Fibroblast of skin of right quadriceps (primary cell): ENCODE measurements around the gene KRT85.

Experiments
- DNase-seq: peaks from one replicate; pipeline ENCODE4 v3.0.0-alpha.2; 2013

KRT85 gene

DNA sequence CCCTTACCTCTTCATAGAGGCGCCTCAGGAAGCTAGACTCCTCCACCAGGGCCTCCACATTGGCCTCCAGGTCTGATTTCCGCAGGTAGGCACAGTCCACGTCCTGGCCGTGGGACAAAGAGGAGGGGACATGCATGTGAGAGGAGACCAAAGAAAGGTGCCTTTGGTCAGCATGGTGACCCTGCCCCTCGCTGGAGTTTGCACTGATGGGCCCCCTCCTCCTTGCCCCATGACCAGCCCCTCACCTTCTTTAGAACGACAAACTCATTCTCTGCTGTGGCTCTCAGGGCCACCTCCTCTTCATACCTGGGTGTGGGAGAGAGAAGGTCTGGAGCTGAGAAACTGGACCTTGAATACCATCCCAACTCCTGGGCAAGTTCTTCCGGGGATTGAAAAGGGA lies 3.2 kb downstream of the KRT85 start:
- no peak for DNase-seq

DNA sequence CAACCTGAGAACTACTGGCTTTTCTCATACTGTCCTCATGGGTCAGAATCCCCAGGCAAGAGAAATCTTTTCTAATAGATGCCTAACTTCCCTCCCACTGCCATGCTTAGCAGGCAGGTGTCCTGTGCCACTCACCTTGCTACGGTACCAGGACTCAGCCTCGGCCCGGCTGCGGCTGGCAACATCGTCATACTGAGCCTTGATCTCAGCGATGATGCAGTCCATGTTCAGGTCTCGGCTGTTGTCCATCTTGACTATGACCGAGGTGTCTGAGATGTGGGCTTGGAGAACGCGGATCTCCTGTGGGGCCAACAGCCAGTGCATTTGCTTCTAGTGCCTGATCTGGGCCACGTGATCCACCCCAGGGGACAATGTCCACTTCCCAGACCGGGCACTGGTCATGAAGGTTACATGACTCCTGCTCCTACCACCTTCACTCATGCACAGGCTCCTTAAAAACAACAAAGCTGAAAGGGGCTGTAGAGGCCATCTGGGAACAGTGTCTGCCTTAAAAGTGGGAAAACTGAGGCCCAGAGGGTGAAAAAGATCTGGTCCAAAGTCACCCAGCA lies 4.1 kb downstream of the KRT85 start:
- DNase-seq: no peak

DNA sequence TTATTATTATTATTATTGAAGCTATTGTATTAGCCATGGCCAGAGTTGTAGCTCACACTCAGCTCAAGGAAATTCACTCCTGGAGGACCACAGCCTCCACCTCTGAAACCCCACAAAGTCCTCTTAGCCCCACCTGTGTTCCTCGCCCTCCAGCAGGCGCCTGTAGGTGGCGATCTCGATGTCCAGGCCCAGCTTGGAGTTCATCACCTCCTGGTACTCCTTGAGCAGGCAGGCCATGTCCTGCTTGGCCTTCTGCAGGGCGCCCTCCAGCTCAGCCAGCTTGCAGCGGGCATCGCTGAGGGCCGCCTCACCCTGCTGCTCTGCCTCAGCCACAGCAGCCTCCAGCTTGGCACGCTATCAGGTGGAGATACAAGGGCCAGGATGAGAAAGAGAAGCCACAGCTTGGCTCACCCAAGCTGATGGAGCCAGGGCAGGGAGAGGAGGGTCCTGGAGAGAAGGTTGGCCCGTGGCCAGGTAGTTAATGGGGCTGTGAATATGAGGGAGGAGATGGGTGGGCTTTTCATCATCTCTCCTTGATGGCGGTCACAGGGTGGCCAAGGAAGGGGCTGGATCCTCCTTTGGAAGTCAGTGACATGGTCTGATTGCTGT lies 5.1 kb downstream of the KRT85 start:
- DNase-seq: no peak

DNA sequence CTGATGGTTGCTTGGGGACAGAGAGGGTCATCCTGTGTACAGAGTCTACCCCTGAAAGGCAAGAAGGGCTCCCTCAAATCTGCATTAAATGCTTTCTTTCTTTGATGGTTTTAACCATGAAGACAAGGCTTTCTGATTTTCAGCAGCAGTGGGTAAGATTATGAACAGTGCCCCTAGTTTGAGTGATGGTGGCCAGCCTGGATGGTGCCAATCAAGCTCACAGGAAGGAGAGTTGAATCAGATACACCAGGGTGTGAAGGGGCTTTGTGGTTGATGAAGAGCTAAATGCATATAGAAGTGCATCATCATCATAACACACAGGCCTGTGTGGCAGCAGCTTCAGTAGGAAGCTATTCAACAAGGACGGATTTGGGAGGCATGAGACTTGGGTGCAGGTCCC lies 5.7 kb downstream of the KRT85 start:
- DNase-seq: no peak

DNA sequence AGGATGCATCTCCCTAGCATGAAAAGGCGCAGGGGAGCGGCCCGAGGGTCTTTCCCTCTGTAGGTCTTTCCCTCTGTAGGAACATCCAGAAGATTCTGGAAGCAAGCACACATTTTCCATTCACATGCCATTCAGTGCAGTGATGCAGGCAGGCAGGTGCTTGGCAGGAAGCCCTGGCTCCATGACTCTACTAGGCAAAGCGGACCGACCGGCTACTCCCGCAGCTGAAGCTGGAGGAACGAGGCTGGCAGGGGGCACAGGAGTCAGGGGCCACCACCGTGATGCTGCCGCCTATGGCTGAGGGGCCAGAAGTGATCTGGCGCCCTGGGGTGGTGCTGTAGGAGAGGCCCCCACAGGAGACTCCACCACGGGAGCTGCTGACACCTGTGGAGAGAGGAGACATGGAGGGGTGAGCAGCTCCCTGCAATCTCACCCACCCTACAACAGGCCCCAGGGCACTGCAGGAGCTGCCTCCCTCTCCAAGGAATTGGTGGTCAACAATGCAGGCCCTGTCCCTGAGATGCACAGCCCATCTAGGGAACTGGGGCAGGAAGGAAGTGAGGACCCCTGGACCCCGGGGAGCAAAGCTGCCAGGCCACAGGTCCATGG lies 6.5 kb downstream of the KRT85 start:
- no peak for DNase-seq

DNA sequence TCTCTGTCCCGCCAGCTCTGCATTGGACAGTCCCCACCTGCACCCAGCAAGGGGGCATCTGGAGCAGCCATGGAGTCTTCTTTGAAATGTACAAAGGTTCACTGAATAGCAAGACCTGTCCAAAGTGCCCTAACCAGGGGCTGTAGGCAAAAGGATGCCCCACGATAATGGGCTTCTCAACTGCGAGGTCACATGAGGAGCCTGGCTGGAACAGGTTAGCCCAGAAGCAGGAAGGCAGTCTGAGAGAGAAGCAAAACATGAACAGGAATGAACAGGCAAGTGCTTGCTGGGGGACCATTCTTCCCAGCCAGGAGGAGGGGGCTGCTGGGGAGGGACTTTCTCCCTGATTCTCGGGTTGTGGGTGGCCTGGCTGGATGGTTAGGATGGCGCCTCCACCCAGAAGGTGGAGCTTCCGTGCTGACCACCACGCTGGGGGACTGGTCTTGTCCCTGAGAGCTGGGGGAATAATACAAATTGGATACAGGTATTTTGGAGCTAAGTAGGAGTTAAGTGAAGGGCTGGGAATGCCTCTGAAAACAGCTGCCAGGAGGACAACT lies 7.1 kb downstream of the KRT85 start:
- no peak for DNase-seq

DNA sequence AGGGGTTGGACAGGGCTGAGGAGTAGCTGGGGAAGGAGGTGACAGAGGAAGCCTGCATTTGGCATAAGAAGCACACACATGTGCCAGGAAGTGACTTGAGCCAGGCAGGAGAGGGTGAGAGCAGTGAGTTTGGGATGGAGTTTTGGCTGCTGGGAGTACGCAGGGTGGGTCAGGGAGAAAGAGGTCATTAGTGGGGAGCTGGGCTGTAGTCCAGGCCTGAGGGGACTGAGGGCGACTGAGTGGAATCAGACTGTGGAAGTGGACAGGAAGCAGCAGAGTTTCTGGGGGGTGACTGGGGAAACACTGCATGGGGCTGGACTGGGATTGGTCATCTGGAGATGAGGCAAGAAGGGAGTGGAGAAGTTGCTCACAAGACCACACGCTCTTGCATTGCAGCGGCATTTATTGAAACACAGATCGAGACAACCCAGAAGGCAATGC lies 7.6 kb downstream of the KRT85 start:
- DNase-seq: no peak

DNA sequence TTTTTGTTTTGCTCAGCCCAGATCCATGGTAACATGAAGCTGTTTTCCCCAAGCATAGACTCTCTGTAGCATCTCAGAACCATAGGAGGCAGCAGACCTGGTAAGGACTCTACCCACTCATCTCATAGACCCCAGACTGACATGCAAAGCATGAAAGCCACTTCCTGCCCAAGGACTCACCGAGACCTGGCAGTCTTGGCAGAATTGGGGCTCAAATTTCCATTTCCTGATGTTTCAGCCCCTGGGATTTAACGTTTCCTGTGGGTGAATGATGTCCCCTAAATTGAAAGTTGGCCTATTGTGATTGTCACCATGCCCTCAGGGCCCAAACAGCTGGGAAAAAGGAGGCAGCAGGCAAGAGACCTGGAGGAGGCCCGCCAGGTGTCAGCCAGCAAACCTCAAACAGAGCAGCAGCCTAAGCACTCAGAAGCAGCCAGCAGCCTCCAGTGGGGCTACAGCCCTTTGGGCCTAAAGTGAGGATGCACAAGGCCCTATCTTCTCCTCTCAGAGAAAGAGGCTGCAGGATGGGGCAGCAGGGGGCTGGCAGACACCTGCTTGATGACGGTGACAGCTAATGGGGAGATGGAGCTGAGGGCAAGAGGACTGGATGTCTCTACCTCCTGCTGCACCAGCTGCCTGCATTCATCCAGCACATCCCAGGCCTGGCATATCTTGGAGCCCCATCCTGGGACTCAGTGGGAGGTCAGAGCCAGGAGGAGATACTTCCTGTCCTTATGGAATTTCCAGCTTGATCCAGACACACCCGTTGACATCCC lies 8.5 kb downstream of the KRT85 start:
- peak; percentile 11 for DNase-seq

DNA sequence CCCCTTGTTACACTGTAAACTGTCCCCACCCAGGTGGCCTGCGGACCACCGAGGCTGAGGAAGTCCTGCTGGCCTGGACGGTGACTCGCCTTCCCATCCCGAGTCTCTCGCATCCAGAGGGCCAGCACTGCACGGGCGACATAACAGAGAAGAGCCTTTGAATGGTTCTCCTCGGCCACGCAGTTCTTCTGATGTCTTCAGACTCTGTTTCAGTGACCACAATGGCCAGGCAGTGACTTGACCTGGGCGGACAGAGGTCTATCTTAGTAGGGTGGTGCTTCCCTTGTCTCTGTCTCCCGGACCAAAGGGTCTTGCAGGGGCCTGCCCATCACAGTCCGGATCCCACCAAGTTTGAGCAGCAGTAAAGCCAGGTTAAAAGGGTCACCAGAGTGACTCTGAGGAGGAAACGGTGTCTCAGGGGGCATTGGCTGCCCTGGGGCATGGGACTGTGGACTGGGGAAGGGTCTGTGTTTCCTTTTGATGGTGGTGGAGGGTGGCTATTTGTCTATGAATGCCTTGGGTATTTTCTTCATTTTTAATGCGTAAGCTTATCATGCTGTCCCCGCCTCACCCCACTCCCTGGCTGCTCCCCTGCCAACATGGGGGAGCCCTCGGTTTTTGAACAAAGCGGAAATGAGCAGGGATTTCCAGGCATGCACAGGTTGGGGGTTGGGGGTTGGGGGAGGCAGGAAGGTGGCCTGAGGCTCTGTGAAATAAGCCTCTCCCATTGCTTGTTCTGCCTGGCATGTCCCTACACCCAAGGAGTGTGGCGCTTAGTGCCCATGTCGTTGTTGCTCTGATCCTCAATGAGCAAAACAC lies 10.3 kb downstream of the KRT85 start:
- no peak for DNase-seq

DNA sequence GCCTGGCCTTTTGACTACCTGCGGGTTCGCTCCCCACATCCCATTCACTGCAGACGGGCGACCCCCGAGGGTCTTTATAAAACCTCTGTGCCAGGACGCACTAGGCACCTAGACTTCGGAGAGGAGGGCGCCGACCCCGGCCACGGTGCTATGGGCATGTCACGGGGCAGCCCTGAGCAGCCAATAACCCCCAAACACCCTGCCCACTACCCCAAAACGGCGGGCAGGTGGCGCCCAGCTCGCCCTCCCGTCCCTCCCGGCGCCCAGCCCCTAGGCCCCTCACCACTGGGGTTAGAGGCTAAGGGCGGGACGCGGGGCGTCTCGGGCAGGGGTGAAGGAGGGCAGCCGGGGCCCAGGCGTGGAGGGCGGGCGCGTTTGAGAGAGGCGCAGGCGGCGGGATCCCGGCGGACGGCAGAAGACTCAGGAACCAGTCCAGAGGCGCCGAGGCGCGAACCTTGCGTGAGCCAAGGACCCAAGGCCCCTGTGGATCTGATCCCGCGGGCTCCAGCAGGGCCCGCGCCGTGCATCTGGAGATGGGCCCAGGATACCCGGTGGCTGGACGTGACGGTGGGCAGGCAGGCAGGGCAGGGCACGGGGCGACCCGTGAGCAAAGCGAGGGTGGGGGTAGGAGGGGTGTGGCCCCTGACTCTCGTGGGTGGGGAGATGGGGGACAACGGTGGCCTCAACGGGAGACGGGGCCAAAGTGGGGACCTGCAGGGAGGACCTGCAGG lies 11.1 kb downstream of the KRT85 start:
- no peak for DNase-seq

DNA sequence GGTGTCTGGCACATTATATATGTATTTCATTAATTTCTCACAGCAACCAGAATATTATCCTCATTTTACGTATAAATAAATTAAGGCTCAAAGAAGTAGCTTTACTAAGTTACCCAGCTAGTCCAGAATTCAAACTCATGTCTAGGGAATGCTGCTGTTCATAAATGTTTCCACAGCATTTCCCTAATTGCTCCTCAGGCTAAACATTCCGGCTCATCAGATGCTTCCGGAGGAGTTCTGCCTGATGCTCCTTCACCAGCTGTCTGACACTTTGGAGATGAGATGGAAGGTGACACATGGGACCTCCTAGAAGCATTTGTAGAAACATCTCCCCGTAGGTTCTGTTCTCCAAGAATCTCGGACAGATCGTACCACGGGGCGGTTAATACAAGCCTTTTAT lies 12.1 kb downstream of the KRT85 start:
- no peak for DNase-seq

DNA sequence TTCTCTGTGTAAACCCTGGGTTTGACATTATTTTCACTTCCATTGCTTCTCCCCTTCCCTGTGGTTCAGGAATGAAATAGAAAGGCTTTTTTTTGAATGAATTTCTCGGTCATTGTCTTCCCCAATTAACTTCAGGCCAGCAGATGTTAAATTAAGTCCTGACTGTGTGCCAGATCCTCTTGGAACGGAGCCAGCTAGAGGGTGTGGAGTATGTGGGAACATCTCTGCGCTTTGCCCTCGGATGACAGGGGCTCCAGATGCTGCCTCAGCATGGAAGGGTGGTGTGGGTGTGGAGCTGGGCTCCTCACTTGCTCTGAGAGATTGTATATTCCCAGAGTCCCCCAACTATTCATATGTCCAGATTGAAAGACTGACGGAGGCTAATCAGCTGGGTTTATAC lies 13.1 kb downstream of the KRT85 start:
- no peak for DNase-seq

DNA sequence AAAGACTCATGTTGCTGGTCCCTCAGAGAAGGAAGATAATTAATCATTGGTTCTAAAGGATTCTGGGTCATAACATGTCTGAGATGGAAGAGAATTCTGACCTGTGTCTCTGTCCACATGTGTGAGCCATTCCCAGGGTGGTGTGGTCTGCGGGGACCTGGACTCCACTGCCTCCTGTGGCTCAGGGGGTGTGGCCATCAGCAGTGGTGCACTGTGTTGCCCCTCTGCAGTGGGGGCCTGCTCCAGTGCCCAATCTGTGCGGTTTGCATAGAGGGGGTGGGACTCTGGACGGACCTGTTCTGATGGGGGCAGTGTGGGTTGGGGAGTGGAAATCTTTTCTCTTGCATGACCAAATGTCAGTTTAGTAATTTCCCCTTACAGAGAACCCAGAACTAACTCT lies 13.5 kb downstream of the KRT85 start:
- no peak for DNase-seq

DNA sequence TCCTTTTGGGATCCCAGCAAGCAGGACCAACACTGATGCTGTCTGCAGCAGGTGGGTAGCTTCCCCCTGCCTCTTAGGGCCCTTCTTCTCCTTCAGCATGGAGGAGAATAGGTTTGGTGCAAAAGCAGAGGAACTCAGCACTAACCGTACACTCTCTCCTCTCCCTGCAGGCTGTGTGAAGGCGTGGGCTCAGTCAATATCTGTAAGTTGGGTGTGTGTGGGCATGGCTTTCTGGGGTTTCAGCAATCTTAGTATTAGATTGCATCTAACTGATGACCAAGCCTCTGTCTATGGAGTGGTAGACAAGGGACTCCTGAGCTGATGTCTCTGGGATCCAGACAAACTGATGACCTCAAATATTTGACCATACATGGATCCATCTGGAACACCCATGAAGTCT lies 14.3 kb downstream of the KRT85 start:
- DNase-seq: no peak

DNA sequence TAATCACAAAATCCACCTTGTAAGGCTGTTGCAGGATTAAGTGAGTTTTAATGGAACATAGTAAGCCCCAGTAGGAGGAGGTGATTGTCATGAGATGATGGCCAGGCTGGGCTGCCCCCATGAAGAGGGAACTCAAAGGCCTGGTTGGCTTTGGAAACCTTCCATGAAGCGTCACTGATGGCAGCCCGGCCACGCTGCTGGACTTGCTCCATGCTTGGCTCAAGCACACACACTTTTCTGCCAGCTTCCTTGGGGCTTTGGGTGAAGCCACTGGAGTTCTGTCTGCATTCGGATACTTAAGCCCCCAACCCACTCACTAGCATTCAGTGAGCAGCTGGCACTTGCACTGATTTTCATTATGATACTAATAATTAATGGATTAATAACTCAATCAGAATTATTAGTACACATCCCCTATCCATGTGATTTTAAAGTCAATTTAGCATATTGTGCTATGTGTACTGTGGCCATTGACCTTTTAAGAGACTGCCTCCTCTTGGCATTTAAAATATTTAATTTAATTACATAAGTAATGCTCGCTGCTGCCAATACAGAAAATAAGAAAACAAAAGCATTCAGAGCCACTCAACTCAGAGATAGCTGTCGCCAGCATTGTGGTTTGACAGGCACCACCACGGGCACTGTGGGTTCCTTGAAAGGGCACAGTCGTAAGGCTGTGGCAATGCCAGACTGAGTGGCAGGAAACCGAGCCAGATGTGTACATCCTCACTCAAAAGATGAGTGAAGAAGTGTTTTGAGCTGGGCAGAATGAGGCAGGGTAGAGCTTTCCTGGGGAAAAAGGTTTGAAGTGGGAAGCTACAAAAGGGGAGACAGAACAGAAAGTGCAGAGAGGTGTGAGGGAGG lies 15.9 kb downstream of the KRT85 start:
- no peak for DNase-seq

DNA sequence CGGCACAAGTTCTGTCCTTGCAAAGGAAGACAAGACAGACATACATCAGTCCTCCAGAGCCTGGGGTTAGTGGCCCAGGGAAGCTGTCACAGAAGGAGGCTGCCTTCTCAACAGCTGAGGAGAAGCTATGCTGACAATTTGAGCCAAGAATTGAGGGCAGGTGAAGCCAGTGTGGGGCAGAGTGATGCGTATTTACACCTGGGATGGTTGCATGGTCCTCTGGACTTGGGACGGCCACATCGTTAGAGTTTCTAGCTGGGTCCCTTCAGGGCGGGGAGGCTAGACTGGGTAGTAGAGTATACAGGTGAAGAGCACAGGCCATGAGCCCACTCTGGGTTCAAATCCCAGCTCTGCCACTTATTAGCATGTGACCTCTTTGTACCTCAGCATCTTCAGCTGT lies 16.5 kb downstream of the KRT85 start:
- DNase-seq: no peak

DNA sequence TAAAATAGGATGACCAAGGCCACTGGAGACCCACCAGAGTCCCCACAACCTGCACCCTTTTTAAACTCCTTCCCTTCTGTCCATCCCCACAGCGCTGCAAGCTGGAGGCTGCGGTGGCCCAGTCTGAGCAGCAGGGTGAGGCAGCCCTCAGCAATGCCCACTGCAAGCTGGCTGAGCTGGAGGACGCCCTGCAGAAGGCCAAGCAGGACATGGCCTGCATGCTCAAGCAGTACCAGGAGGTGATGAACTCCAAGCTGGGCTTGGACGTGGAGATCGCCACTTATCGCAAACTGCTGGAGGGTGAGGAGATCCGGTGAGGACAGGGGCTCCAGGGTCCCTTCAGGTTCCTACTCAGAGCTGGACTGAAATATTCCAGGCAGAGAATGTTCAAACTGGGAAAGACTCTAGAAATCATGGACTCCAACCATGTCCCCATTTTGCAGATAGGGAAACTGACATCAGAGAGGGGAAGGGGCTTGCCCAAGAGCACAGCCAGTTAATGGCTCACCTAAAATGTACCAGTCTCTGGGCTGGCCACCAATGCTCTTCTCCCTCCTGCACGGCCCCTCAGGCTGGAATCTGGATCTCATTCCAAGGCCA lies 17.2 kb downstream of the KRT85 start:
- DNase-seq: no peak

DNA sequence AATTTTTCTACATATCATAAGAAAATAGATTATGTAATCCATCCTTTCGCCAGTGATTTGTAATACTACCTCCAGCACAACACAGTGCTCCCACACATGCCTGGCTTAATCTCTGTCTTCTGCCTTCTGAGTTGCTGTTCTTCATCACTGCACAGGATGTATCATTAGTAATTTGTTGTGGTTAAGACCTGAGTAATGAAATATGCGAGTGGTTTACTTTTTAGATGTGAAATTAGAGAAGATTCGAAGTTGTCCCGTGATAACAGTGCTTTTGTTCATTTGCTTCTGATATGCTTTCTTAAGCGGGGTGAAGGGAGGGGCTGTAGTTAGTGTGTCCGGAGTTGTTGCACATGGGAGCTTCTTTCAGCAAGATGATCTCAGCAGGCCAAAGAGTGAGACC lies 18.1 kb downstream of the KRT85 start:
- no peak for DNase-seq

DNA sequence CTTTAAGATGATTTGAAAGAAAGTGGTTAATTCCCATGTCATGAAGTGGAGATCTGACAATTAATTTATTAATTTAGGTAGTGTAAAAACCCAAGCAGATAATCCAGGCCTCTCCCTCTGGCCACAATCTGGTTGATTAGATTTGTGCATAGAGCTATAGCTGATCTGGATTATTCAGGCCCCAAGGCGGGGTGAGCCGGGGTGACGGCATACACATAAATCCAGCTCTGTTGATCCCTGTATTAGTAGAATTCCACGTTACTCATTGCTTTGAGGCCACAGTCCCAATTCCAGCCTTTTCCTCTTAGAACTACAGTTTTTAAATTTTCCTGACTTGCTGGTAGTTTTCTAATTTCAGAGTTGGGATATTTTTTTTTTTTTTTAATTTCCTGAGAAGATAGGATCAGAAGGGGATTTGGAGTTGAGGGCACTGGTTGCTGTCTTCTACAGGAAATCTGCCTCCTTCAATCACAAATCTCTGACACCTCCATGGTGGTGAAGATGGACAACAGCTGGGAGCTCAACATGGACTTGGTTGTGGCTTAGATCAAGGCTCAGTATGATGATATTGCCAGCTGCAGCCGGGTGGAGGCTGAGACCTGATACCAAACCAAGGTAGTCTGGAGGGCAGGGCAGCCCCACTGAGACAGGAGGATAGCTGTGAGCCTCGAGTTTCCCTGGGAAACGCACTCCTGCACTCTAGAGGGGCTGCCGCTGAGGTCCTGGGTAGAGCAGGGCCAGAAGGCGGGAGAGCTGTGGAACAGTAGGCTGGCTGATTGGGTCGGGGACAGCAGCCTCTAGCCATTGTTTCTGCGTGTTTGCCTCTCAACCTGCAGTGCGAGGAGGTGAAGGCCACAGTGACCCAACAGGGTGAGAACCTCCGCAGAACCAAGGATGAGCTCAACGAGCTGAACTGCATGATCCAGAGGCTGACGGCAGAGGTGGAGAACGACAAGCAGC lies 19.4 kb downstream of the KRT85 start:
- no peak for DNase-seq
